Prostate gland (tissue), 2 donors: ENCODE data around the gene C9orf153. TPM values are rescaled to one million over a fixed set of nuclear protein-coding genes. Genes with fewer than 3 reads are reported as not detected.

Source experiments
- DNase-seq: peaks from one replicate; pipeline ENCODE4 v3.0.0-alpha.2; 2019; ENCODE audit warnings: low spot score
- H3K27ac ChIP-seq, 2 donors: fragments of 200-600 bp; sonication (generic); 2 replicates each; pipeline ENCODE4 v1.5.1; 2017 to 2019
- H3K27me3 ChIP-seq: fragments of 200-600 bp; sonication (generic); replicated peaks from 2 replicates; pipeline ENCODE4 v1.5.1; 2019; ENCODE audit not compliant: insufficient read depth
- H3K36me3 ChIP-seq, 2 donors: fragments of 200-600 bp; sonication (generic); 1 replicate in 1 of 2; 2 replicates in 1 of 2; pipeline versions ENCODE4 v1.5.1 to v1.8.1; 2017 to 2019
- H3K4me1 ChIP-seq: fragments of 200-600 bp; sonication (generic); replicated peaks from 2 replicates; pipeline ENCODE4 v1.5.1; 2019
- H3K4me3 ChIP-seq, 2 donors: fragments of 200-600 bp; sonication (generic); 2 replicates each; pipeline ENCODE4 v1.5.1; 2017 to 2019
- H3K9me3 ChIP-seq: fragments of 200-600 bp; sonication (generic); 2 replicates; pipeline ENCODE4 v1.5.1; 2017
- CTCF ChIP-seq, 4 experiments: fragments of 200-600 bp in 2 of 4; fragments of 450-650 bp in 2 of 4; sonication (generic) in 2 of 4; IDR thresholded peaks; 1 replicate in 3 of 4; 2 replicates in 1 of 4; pipeline ENCODE4 v1.5.1; 2016 to 2019; ENCODE audit warnings: antibody characterized with exemption in 4 of 4, mild to moderate bottlenecking in 2 of 4, moderate library complexity in 2 of 4
- POLR2A ChIP-seq: fragments of 450-650 bp; IDR thresholded peaks from one replicate; pipeline ENCODE4 v1.6.1; 2016; ENCODE audit warnings: antibody characterized with exemption, mild to moderate bottlenecking
- POLR2AphosphoS5 ChIP-seq: sonication (generic); formaldehyde crosslinking; IDR thresholded peaks from one replicate; pipeline ENCODE4 v1.6.1; 2017; ENCODE audit warnings: antibody characterized with exemption
- WGBS: methylation state at CpG from one replicate; pipeline ENCODE4 v1.1.5; 2018; 5-methylcytosine and 5-hydroxymethylcytosine counted together
- intact Hi-C: fragments of 100-400 bp; cut with DNase I; formaldehyde crosslinking; loops from one replicate; pipeline ENCODE4 v1.14.2; 2022
- total RNA-seq, 2 donors: library from RNA; depleted of rRNA; stranded (reverse); fragments of >200 nt; gene quantifications; one replicate each; pipeline ENCODE4 v1.1.0, GENCODE V29; 2016

C9orf153 gene
- total RNA-seq, 2 donors from 2014 or later: 1.6 TPM; not detected in 1

DNA sequence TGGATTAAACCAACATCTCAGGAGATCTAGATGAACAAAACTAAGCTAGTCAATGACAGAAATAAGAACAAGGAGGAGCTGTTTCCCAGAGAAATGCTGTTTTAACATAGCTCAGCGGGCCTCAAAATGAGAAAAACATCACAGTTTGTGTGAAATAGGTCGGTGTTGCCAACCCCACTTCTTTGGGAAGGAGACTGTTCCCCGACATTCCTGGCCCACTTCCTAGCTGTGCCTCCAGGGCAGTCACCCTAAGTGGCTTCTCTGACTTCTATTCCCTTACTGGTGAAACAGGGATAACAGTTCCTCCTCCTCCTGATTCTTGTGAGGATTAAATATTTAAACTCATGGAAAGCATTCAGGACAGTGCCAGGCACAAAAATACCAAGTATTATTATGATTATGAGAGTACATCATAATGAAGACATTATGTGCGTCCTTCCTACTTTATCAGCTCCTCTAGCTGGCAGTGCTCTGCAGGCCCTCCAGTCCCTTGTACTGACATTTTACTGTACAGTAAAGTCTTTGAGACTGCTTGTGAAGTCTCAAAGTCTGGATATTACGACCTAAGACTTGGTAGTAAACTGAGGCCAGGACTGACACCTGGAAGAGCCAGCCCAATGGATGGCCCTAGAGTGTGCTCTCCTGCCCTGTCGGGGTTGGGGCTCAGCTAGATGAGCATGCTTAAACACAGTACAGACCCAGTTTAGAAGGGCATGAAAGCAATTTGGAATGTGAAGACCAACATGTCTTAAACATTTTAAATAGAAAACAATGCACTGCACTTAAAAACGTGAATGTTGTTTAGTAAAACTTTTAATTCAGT is 15.6 kb upstream of the C9orf153 start:
- intact Hi-C loops: no loop called here
- 73% methylated on average over 7 of the region's 7 CpGs for WGBS
- Histone ChIP-seq H3K36me3 (no peaks in the 10 kb centered on the region), H3K27me3 (no peaks in the 10 kb centered on the region), H3K9me3 (no peaks in the 10 kb centered on the region), H3K4me3 (no peak overlapping the region), H3K4me1 (peaks cover 3% of the 10 kb centered on the region), H3K27ac (no peak overlapping the region)
- TF ChIP-seq POLR2AphosphoS5 (no peak), CTCF (IDR thresholded peaks at IDR 0.05) (no peak), POLR2A (no peak)
- DNase-seq: no peak

DNA sequence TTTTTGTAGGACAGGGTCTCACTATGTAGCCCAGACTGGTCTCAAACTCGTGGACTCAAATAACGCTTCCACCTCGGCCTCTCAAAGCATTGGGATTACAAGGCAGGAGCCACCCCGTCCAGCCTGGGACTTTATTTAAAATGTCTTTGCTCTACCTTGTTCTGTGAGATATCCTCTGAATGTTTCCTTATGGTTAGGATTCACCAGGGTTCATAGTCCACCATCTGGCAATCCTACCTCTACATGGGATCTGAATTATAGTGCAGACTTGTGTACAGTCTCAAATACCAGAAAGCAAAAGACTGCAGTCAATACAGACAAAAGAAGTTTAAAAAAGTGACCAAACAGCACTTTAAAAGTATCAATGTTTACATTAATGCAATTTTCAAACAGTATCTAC is 12.8 kb upstream of the C9orf153 start:
- no peaks in the 10 kb centered on the region for H3K4me1 ChIP-seq
- H3K36me3 ChIP-seq: no peaks in the 10 kb centered on the region
- TF ChIP-seq POLR2A (no peak), CTCF (IDR thresholded peaks at IDR 0.05) (no peak), POLR2AphosphoS5 (no peak)
- H3K9me3 ChIP-seq: no peaks in the 10 kb centered on the region
- no peak overlapping the region for H3K27ac ChIP-seq
- DNase-seq: no peak
- intact Hi-C loops: no loop called here
- no peak overlapping the region for H3K4me3 ChIP-seq
- WGBS: 93% methylated on average over 4 of the region's 4 CpGs
- no peaks in the 10 kb centered on the region for H3K27me3 ChIP-seq

GRCh38 chr9:86263876-86264275 is 4.4 kb upstream of the C9orf153 start:
- TF ChIP-seq CTCF (IDR thresholded peaks at IDR 0.05): no peak
- no peak for TF ChIP-seq POLR2AphosphoS5
- TF ChIP-seq POLR2A: no peak
- Histone ChIP-seq H3K36me3 (peaks cover 0 to 4% of the 10 kb centered on the region in 2 donors), H3K4me1 (no peaks in the 10 kb centered on the region), H3K27me3 (no peaks in the 10 kb centered on the region), H3K9me3 (no peaks in the 10 kb centered on the region), H3K27ac (no peak overlapping the region), H3K4me3 (no peak overlapping the region)
- intact Hi-C loops: no loop called here
- 95% methylated on average over 6 of the region's 6 CpGs for WGBS
- no peak for DNase-seq

GRCh38 chr9:86262492-86262891 is 3.0 kb upstream of the C9orf153 start:
- no peak overlapping the region for H3K27ac ChIP-seq
- TF ChIP-seq CTCF (IDR thresholded peaks at IDR 0.05): no peak
- no peak for TF ChIP-seq POLR2A
- no peak for TF ChIP-seq POLR2AphosphoS5
- no peak overlapping the region for H3K4me3 ChIP-seq
- no peak for DNase-seq
- no peaks in the 10 kb centered on the region for H3K9me3 ChIP-seq
- WGBS: 81% methylated on average over 4 of the region's 4 CpGs
- H3K4me1 ChIP-seq: no peaks in the 10 kb centered on the region
- no peaks in the 10 kb centered on the region for H3K27me3 ChIP-seq
- intact Hi-C loops: no loop called here
- peaks cover 0 to 4% of the 10 kb centered on the region in 2 donors for H3K36me3 ChIP-seq

- no peaks in the 10 kb centered on the region for H3K27me3 ChIP-seq
- H3K4me3 ChIP-seq: no peak overlapping the region
- DNase-seq: no peak
- H3K9me3 ChIP-seq: no peaks in the 10 kb centered on the region
- no peak overlapping the region for H3K27ac ChIP-seq
- no peaks in the 10 kb centered on the region for H3K36me3 ChIP-seq
- H3K4me1 ChIP-seq: no peaks in the 10 kb centered on the region
- intact Hi-C loops: no loop called here
- WGBS: 79% methylated on average over 2 of the region's 2 CpGs
- no peak for TF ChIP-seq POLR2AphosphoS5
- TF ChIP-seq CTCF (IDR thresholded peaks at IDR 0.05): no peak
- TF ChIP-seq POLR2A: no peak
Observed at GRCh38 chr9:86257391-86257790, 2.1 kb downstream of the C9orf153 start.
